Heart left ventricle (tissue), 16 donors: ENCODE data around the gene DUSP10. TPM values are rescaled to one million over a fixed set of nuclear protein-coding genes. Genes with fewer than 3 reads are reported as not detected.

Experiments used
- ATAC-seq, 4 donors: fragments of 200-7000 bp; cut with Tn5 transposase; one replicate each; pipeline ENCODE4 v1.9.1; 2020 to 2022; ENCODE audit warnings: moderate library complexity in 4 of 4, mild to moderate bottlenecking in 3 of 4, moderate number of reproducible peaks in 1 of 4
- DNase-seq, 5 donors: peaks; one replicate each; pipeline ENCODE4 v3.0.0-alpha.2; 2020
- H3K27ac ChIP-seq, 12 donors: fragments of 200-600 bp; sonication (generic) in 4 of 12; one replicate each; pipeline versions ENCODE4 v1.5.0 to v1.8.0; 2016 to 2022; ENCODE audit warnings: mild to moderate bottlenecking in 2 of 12
- H3K27me3 ChIP-seq, 9 donors: fragments of 200-600 bp; sonication (generic) in 2 of 9; one replicate each; pipeline versions ENCODE4 v1.5.1 to v1.8.0; 2016 to 2022; ENCODE audit warnings: mild to moderate bottlenecking in 3 of 9
- H3K36me3 ChIP-seq, 9 donors: fragments of 200-600 bp; sonication (generic) in 2 of 9; one replicate each; pipeline versions ENCODE4 v1.5.0 to v1.8.0; 2018 to 2022; ENCODE audit warnings: mild to moderate bottlenecking in 2 of 9
- H3K4me1 ChIP-seq, 12 donors: fragments of 200-600 bp; sonication (generic) in 4 of 12; one replicate each; pipeline versions ENCODE4 v1.5.0 to v1.8.0; 2016 to 2022; ENCODE audit warnings: mild to moderate bottlenecking in 3 of 12
- H3K4me3 ChIP-seq, 12 donors: fragments of 200-600 bp; sonication (generic) in 4 of 12; one replicate each; pipeline versions ENCODE4 v1.5.0 to v1.8.0; 2017 to 2022; ENCODE audit warnings: mild to moderate bottlenecking in 9 of 12, moderate library complexity in 4 of 12
- H3K9me3 ChIP-seq, 12 donors: fragments of 200-600 bp; sonication (generic) in 4 of 12; one replicate each; pipeline versions ENCODE4 v1.5.0 to v1.8.0; 2016 to 2022; ENCODE audit warnings: mild to moderate bottlenecking in 1 of 12
- CTCF ChIP-seq, 12 donors: fragments of 200-600 bp; sonication (generic) in 4 of 12; IDR thresholded peaks; one replicate each; pipeline versions ENCODE4 v1.5.0 to v1.8.0; 2018 to 2022; ENCODE audit warnings: antibody characterized with exemption in 12 of 12, mild to moderate bottlenecking in 5 of 12
- POLR2A ChIP-seq, 2 donors: fragments of 450-650 bp; IDR thresholded peaks; one replicate each; pipeline ENCODE4 v1.6.1; 2017; ENCODE audit warnings: antibody characterized with exemption in 2 of 2, mild to moderate bottlenecking in 2 of 2, moderate library complexity in 2 of 2
- WGBS, 4 donors: extraction: QIAGEN DNeasy Blood & Tissue Kit in 2 of 4; methylation state at CpG; one replicate each; pipeline versions ENCODE4 v1.1.5 to v1.1.7; 2013 to 2018; 5-methylcytosine and 5-hydroxymethylcytosine counted together
- intact Hi-C, 10 donors: fragments of 100-400 bp; cut with DNase I; formaldehyde crosslinking; loops; one replicate each; pipeline versions ENCODE4 v1.11.1 to v1.14.2; 2022
- polyA plus RNA-seq, 2 donors: library from polyadenylated mRNA; stranded (reverse); fragments of 200-250 nt; gene quantifications; one replicate each; pipeline ENCODE4 v1.2.3, GENCODE V29; 2013
- total RNA-seq, 9 donors: library from RNA; depleted of rRNA in 2 of 9; stranded (reverse); fragments of >200 nt in 2 of 9; fragmentation: NEBNext Ultra II Directional in 3 of 9; extraction: Animal tissue kit (Norgen Biotek cat#: 25700) in 3 of 9; gene quantifications; one replicate each; pipeline versions ENCODE4 v1.1.0 to v1.2.4, GENCODE V29; 2016 to 2023
- donor health status: ischemic (EF 13 %, LVEDD 7.1; RV severe dilation, severe dysfunction).
- donor health status: healthy with polysubstance abuse.
- donor health status: DM: no; HTN: yes; CAD: no.
- donor health status: DM: no; HTN: no; CAD: no.
- donor health status: ischemic (EF 25% LVEDD 6.9; RV normal size, moderate dysfunction).
- donor health status: ischemic (EF 25% LVEDD 5.7; RV mildly dilated, moderate dysfunction).
- donor health status: healthy.
- donor health status: DM: yes; HTN: yes; CAD: no.
- donor health status: ischemic (EF 35%, LVEDD 5.7; RV mildly dilated, moderate dysfunction).
- donor health status: nonischemic (EF 11% LVEDD 7.7; RV severe dilation, severe dysfunction).
- donor health status: DM: yes; HTN: yes; CAD: no.
- donor health status: PGD.
- donor health status: ischemic (EF 29% LVEDD 5.4; RV normal size, mild dysfunction).
- donor health status: nonischemic (EF 23%, LVEDD 6.1; RV moderate dilation, normal function).

Gene DUSP10
- total and polyA plus RNA-seq, 11 donors = 2.2 to 7.1 (median 3.9) TPM

- Histone ChIP-seq H3K36me3 (no peaks in the 10 kb centered on the region), H3K27ac (no peak overlapping the region), H3K4me1 (no peaks in the 10 kb centered on the region), H3K9me3 (no peaks in the 10 kb centered on the region), H3K27me3 (no peaks in the 10 kb centered on the region), H3K4me3 (no peak overlapping the region)
- WGBS, 4 donors = 65 to 85% (median 74%) methylated on average over 3 of the region's 3 CpGs
- no peak for ATAC-seq
- DNase-seq = no peak
- intact Hi-C loops = no loop called here
- TF ChIP-seq CTCF (IDR thresholded peaks at IDR 0.05) = no peak
- no peak for TF ChIP-seq POLR2A (IDR thresholded peaks at IDR 0.05)
Observed at GRCh38 chr1:221672965-221673364, 68.9 kb downstream of the DUSP10 start.

- no peak for ATAC-seq
- H3K27me3 ChIP-seq = no peaks in the 10 kb centered on the region
- H3K27ac ChIP-seq = no peak overlapping the region
- no peak overlapping the region for H3K4me3 ChIP-seq
- no peak for DNase-seq
- H3K36me3 ChIP-seq = no peaks in the 10 kb centered on the region
- intact Hi-C loops = no loop called here
- H3K4me1 ChIP-seq = no peaks in the 10 kb centered on the region
- TF ChIP-seq CTCF (IDR thresholded peaks at IDR 0.05) = no peak
- TF ChIP-seq POLR2A (IDR thresholded peaks at IDR 0.05) = no peak
- no peaks in the 10 kb centered on the region for H3K9me3 ChIP-seq
- 49 to 67% (median 55%) methylated on average over 2 of the region's 2 CpGs for WGBS, 4 donors
Observed at GRCh38 chr1:221672239-221672645, 69.6 kb downstream of the DUSP10 start.

- Histone ChIP-seq H3K27me3 (peaks cover 0 to 3% (median 0%) of the 10 kb centered on the region in 9 donors), H3K27ac (no peak overlapping the region), H3K9me3 (no peaks in the 10 kb centered on the region), H3K4me1 (no peaks in the 10 kb centered on the region), H3K36me3 (no peaks in the 10 kb centered on the region), H3K4me3 (no peak overlapping the region)
- DNase-seq (no peak), ATAC-seq (no peak)
- intact Hi-C loops = no loop called here
- 54 to 67% (median 62%) methylated on average over 2 of the region's 2 CpGs for WGBS, 4 donors
- TF ChIP-seq CTCF (IDR thresholded peaks at IDR 0.05) (no peak), POLR2A (IDR thresholded peaks at IDR 0.05) (no peak)
Observed at GRCh38 chr1:221670081-221670480, 71.8 kb downstream of the DUSP10 start.

- Histone ChIP-seq H3K4me1 (no peaks in the 10 kb centered on the region), H3K36me3 (no peaks in the 10 kb centered on the region), H3K4me3 (no peak overlapping the region), H3K27ac (no peak overlapping the region), H3K9me3 (no peaks in the 10 kb centered on the region), H3K27me3 (peaks cover 0 to 3% (median 0%) of the 10 kb centered on the region in 9 donors)
- DNase-seq (no peak), ATAC-seq (no peak)
- TF ChIP-seq POLR2A (IDR thresholded peaks at IDR 0.05) = no peak
- TF ChIP-seq CTCF (IDR thresholded peaks at IDR 0.05) = no peak
- intact Hi-C loops = no loop called here
Observed at GRCh38 chr1:221669441-221669840, 72.4 kb downstream of the DUSP10 start.
